T-helper 1 cell (primary cell): ENCODE data around the gene CLEC16A.
A peak's percentile ranks its signal among the peaks of the same experiment; 100 is the strongest.

ENCODE experiments used
- DNase-seq, 5 donors: peaks; one replicate each; pipeline ENCODE4 v3.0.0-alpha.2; 2012 to 2020

The CLEC16A gene

DNA sequence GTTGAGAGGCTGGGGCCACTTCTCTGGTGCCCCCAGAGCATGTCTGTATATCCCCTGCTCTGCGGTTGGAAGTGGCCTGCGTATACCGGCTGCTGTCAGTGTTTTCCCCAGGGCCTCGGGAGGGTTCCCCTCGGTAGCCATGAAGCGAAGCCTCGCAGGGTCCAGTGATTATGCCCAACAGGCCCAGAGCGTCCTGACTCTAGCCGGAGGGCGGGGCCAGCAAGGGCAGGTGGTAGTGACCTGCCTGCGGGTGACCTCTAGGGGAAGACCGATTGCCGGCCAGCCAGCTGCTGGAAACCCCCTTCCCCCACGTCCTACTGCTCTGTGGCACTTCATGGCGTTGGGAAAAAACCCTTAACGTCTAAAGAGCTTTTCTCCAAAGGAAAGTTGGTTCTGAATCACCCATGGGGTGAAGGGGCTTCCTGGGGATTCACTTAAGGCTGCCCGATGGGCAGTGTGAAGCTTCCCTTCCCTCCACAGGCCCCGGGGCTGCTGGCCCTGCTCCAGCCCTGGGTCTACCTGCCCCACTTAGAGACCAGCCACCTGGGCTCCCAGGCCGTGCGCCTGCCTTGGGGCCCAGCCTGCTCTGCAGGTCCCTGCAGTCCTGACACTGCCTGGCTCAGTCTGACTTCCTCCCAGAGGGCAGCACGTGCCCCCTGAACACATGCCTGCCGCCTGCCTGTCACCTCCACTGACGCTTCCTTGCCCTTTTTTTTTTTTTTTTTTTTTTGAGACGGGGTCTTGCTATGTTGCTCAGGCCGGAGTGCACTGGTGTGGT, 238.9 kb downstream of the CLEC16A start:
- DNase-seq = no peak

DNA sequence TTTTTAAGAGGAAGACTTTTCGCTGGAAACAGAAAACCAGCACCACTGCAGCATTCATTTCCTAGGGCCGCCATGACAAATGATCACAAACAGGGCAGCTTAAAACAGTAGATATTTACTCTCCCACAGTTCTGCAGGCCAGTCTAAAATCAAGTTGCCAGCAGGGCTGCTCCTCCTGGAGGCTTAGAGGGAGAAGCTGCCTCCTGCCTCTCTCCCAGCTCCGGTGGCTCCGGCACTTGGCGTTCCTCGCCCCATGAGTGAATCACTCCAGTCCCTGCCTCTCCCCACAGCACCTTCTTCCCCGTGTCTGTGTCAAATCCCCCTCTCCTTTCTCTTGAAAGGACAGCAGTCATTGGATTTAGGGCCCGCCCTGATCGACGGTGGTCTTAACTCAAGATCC, 239.6 kb downstream of the CLEC16A start:
- DNase-seq = no peak

DNA sequence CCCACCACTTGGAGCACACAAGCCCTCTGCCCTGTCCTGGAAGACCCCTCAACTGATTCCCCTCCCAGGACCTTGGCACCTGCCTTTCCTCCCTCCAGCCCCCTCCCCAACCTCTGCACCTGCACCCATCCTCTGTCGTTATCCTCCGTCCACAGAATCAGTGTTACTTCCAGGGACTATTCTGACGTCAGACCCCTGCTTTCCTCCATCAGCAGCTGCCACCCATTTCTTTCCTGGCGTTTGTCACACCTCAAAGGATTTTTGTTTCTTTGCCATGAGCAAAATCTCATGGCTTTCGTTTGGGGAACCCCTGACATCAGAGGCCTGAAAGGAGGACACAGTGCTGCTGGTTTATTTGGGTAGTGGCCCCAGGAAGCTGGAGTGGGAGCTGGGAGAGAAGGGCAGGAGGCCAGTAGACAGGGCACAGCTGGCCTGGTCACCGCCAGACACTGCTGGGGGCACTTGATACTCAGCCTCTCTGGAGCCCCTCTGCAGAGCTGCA, 243.2 kb downstream of the CLEC16A start:
- no peak for DNase-seq

DNA sequence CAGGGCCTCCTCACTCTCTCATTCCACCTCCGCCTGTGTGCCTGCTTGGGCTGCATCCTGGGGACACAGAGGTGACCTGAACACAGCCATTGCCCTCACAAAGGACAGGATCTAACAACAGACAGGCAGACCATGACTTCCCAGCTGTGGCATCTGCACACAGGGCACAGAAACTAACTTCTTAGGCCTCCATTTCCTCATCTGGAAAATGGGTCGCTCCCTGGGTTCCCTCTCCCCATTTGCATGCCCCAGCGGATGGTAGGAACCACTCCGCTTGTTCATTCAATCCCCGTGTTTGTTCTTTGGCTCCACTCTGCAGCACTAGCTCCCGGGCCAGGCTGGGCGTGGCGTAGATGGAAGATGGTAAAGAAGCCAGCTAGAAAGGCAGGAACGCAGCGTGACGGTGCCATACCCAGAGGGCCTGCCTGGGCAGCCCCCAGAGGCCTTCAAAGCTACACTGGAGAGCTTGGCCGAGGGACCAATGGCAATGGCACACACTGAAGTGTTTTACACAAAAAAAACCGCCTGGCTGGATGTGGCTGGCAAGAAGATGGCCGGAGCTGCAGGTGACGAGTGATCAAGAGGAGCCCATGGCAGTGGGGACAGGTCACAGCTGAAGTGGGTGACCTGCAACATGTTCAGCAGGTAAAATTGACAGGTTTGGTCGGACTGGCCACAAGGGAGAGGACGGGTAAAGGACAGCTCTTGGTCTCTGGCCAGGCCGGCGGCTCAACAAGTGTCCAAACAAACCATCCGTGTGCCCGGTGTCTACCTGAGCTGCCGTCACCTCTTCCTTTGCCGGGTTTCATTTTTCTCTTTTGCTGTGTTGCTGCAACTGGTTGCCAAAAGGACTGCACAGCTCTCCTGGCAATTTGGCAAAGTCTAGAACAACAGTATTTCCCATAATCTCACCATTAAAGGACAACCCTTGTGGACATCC, 244.7 kb downstream of the CLEC16A start:
- DNase-seq = no peak

DNA sequence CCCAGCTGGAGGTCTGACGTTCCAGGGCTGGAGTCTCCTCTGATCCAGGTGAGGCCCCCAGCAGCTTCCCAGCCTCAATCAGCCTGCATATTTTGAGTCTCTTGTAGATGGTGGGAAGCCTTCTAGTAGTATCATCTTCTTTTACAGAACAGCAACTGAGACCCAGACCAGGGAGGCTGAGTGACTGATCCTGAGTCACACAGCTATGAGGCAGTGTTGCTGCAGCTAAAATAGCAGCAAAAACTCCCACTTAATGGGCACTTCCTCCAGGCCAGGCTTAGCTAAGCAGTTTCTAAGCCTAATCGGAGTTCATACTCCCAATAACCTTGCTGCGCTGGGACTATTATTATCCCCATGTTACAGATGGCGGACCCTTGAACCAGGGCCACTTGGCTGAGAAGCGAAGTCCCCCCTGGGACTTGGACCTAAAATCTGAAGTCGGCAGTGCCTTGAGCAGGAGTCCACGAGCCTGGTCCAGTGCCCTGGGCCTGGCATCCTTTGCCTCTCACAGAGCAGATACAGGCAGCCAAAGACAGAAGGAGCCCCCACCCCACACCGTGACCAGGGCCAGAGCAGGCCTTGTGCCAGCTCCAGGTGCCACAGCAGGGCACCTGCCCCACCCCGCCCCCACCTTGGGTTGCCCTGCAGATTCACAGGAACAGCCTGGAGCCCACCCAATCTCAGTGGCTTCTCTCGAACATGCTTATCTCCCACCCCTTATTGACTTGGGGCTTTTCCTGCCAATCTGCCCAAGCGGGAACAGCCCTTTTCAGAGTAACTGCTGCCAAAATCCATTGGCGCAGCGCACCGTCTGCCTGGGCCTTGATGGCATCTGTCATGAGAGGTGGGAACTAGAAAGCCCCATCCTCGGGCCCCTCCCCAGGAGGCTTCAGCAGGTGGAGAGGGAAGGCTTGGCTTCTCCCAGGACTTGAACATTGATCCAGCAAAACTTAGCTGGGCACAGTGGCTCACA, 246.5 kb downstream of the CLEC16A start:
- DNase-seq = no peak

DNA sequence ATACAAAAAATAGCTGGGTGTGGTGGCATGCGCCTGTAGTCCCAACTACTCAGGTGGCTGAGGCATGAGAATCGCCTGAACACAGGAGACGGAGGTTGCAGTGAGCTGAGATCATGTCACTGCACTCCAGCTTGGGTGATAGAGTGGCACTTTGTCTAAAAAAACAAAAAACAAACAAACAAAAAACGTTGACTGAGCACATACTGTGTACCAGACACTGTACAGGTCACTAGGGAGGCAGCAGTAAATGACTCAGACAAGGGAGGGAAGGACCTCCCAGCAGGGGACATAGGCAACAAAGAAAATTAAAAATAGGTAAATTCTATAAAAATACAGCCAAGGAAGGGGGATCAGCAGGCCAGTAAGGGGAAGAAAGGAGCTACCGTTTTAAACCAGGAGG, 247.3 kb downstream of the CLEC16A start:
- no peak for DNase-seq

DNA sequence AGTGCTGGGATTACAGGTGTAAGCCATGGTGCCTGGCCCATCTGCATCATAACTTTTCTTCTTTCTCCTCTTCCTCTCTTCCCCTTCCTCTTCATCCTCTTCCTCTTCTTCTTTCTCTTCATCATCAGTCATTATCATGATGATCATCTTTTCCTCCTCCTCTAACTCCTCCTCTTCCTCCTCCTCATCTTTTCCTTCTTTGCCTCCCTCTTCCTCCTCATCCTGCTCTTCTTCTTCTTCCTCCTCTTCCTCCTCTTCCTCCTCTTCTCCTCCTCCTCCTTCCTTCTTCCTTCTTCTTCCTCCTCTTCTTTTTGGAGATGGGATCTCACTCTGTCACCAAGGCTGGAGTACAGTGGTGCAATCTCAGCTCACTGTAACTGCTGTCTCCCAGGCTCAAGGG, 249.1 kb downstream of the CLEC16A start:
- DNase-seq = no peak

DNA sequence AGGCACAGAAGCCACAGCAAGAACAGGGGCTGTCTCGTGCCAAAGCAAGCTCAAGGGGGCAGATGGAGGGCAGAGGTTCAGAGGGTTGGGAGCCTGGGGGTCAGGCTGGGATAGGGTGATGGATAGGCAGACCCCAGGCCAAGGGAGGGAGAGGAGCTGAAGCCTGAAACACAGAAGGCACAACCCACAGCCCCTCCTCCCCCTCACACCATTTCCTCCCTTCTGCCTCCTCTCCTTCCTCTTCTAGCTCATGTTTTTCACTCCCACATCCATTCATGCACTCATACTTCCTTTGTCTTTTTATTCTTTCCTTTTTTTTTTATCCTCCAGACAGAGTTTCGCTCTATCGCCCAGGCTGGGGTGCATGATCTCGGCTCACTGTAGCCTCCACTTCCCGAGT, 250.5 kb downstream of the CLEC16A start:
- DNase-seq = no peak

DNA sequence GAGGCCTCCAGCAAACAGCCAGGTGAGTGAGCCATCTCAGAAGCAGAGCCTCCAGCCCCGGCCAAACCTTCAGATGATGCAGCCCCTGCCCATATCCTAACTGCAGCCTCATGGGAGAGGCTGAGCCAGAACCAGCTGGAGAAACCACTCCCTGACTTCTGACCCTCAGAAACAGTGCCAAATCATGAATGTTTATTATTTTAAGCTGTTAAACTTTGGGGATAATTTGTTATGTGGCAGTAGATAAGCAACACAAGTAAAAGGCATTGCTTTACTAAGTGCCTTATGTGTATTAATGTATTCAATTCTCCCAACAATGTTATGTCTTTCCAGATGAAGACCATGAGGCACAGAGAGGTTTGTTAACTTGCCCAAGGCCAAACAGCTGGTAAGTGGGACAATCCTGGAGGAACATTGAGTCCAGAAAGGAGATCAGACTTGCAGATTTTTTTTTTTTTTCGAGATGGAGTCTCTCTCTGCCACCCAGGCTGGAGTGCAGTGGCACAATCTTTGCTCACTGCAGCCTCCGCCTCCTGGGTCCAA, 252.0 kb downstream of the CLEC16A start:
- no peak for DNase-seq

DNA sequence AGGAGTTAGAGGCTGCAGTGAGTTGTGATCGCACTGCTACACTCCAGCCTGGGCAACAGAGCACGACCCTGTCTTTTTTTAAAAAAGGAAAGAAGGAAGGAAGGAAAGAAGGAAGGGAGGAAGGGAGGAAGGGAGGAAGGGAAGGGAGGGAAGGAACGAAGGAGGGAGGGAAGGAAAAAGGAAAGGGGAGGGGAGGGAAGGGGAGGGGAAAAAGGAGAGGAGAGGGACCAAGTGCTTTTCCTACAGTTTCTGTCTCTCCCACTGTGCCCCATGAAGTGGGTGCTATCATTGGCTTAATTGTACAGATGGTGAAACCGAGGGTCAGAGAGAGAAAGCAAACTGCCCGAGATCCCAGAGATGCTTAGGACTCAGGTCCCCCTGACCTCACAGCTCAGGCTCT, 254.0 kb downstream of the CLEC16A start:
- DNase-seq = no peak

DNA sequence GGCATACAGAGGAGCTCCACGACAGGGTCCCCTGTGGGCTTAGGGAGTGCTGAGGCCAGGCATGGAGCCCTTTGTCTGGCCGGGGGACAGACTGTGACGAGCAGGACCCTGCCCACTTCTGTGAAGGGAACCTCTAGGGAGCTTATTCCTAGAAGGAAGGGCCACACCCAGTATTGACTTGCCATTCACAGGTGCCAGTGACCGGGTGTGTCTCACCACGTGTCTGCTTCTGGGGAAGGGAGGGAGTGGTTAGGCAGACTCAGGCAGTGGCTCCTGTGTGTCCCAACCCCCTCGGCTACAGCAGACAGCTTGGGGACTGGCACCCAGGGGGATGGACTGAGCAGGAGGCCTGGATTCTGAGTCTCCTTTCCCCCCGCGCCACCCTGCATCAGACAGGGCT, 254.5 kb downstream of the CLEC16A start:
- DNase-seq = peak in 1 of 5 donors; percentile 59

DNA sequence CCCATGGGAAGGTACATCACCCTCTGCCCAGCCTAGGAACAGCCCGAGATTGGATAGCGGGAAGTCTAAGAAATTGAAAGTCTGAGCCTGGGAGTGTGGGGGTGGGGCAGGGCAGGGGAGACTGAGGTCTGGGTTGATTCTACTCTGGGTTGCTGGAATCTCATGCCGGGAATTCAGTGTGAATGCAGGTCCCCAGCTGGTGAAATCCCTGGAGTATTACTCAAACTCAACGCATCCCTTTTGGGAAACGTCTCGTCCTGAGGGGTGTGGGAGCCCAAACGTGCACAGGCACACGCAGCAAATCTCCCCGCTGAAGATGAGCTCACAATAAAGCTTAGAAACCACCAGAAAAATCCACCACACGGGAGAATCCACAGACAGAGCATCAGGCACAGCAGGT, 256.2 kb downstream of the CLEC16A start:
- DNase-seq = no peak

DNA sequence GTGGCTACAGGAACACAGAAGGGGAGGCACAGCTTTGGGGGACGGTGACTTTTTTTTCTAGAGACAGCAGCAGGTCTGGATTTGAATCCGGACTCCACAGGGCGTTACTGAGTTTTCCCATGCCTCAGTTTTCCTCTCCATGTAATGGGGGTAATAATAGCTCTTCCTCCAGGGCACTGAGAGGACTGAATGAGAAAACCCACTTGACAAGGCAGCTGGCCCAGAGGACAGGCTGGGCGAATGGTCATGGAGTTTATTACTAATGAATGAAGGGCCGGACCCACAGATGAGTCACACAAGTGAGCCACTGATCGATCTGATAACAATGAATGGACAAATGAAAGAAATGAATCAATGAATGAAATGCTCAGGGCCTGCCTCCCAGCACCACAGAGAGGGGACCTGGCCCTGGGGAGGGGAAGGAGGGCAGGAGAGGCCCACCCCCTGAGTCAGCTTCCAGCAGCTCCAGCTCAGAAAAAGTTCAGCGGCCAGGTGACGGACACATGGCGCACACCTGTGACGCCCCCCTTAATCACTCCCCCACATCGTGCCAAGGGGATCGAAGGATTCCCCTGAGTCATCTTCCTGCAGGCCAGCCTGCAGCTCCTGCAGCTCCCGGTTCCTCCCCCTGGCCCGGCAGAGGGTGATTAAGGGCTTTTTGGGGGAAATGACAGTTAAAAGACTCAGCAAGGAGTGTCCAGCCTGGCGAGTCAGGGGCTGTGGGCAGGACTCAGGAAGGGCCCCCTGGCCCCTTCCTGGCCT, 257.3 kb downstream of the CLEC16A start:
- no peak for DNase-seq

DNA sequence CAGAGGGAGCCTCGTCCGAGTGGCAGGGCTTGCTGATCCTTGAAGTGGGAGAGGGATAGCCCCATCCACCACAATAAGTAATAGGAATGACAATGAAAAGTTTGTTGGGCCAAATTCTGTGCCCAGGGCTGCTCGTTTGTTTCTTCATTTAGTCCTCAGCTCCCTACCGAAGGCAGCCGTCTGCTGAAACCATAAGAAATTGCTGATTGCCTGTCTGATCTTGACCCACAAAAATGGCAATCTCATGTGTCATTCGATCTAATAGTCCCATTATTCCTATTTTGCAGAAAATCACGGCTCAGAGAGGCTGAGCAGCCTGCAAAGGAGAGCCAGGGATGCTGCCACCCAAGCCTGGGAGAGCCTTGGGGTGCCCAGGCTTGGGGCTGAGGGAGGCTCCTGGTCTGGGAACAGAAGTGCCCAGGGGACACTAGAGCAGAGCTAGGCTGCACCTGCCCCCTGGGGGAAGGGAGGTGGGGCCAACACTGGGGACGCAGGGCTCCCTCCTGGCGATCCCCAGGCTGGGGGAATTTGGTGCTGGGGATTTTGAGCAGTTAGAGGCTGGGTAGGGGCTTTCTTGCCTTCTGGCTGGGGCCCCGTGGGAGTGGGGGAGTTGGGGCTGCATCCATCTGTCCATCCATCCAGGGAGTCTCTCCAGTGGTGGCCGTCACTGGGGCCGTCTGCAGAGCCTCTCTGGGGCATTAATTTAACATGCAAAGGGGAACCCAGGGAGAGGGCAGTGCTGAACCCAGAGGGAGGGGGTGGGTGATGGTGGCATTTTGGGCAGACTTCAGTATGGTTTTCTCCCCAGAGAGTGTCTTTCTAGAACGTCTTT, 258.1 kb downstream of the CLEC16A start:
- DNase-seq = no peak

DNA sequence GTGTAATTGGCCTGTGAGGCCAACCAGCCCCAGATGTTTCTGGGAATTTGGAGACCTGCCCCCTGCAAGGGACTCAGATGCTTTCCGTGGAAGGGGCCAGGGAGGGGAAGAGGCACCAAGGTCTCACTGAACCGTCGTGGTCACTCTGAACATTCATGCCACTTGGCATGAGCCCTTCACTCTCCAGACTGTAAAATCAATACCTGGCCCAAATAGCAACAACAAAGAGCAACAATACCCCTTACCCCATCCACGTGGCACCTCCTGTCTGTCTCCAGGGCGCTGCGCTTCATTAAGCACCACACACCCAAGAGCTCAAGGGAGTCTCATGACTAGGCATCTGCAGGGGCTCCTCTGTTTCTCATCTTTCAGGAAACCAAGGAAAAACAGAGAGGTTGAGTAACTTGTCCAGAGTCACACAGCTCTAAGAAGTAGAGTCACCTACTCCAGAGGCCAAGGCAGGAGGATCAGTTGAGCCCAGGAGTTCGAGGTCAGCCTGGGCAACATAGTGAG, 258.8 kb downstream of the CLEC16A start:
- no peak for DNase-seq

DNA sequence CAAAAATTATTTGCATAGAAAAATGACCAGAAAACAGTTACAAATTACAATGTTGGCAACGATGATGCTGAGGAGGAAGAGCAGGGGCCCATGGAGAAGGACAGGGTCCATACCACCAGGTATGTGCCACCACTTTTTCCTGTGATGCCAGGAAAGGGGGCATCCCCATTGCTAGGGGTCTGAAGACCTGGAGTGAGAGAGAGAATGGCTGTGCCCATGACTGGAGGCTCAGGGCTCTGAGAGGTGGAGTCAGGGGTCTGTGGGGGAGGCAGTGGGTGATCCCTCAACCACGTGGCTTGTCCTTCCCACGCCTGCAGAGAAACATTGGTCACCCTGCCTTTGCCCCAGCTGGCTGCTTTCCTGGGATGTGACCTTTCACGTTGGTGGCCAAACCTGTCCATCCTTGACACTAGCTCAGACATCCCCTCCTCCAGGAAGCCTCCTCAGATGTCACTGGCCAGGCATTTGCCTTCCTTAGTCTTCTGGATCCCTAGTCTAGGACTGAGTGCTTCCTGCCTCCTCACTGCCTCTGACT, 260.2 kb downstream of the CLEC16A start:
- DNase-seq = no peak

DNA sequence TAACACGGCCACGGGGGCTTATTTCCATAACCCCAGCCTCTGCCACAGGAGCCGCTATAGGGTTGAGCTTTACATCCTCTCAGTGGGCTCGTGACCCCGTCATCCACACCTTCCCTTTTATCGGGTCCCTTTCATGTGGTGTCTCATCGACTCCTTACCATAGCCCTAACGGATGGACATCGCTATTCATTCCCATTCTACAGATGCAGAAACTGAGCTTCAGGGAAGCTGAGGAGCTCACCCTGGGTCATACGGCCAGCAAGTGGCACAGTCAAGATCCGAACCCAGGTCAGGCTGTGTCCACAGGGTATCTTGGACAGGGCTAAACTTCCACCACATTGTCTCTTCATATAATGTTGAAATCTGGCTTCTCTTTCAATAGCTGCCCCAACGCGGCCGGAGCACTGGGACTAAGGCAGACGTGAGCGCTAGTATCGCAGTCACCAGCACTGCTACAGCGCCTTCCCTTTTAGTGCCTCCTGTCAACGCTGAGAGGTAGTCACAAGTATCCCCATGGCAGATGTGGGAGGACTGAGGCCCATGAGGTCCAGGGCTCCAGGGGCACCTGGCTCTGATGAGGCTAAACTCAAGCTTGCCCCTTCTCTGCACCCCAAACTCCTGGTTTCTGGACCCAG, 260.8 kb downstream of the CLEC16A start:
- DNase-seq = no peak

DNA sequence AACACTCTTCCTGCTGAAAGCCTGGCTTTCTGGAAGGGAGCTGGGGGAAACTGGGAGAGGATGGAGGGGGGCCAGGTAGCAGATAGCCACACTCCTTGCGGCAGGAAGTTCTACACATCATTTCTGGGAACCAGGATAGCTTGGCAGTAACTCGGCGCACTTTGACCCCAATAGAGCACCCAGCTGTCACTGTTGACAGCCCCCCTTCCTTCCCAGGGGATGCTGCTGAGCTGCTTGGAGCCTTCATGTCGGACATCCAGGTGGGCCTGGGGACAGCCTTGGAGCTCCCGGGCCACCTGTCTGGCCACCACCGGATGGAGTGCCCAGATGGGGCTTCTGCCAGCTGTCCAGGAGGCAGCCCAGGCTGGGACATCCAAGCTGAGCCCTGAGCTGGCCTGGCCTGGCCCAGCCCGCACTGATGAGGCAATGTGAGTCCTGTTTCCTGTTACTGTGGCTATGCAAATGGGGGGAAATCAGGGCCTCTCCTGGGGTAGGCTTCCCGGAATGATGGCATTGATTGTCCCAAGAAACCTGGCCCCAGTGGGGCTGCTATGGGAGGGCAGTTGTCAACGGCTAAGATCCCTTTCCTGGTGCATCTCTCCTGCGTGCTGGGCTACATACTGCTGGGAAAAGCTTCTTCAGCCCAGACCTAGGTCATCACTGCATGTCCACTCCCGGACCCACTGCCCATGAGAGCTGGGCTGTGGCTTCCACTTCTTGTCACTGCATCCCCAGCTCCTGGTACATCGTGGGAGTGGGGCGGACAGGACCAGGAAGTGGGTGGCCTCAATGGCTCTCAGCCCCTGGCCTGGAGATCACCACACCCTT, 261.6 kb downstream of the CLEC16A start:
- DNase-seq = peak in 1 of 5 donors; percentile 52

DNA sequence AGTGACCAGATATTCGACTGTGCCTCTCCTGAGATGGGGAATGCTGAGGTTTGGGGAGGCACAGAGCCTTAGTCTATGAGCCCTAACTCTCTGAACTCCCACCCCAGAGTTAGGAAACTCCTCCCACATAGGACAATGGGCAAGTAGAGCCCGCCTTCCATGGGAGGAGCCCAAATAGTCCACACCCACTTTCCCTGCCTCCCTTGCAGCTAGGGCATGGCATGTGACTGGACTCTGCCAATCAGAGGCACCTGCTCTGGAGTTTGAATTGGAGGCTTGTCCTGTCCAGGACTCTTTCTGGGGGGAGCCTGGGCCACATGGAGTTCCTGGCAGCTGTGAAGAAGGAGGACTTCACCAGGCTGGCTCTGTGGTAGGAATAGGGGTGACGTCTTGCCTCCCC, 263.3 kb downstream of the CLEC16A start:
- no peak for DNase-seq
